B cell (primary cell): Measurements from ENCODE around the gene PTPRO.

Source experiments
- CTCF ChIP-seq: fragments of 200-600 bp; IDR thresholded peaks from one replicate; pipeline ENCODE4 v1.8.0; 2022; ENCODE audit warnings: antibody characterized with exemption, mild to moderate bottlenecking
- EZH2 ChIP-seq: IDR thresholded peaks from 2 replicates; pipeline ENCODE4 v1.6.1; 2012; ENCODE audit warnings: borderline replicate concordance, low read depth, mild to moderate bottlenecking, moderate library complexity, low read length; ENCODE audit not compliant: insufficient read depth, poor library complexity, severe bottlenecking

DNA sequence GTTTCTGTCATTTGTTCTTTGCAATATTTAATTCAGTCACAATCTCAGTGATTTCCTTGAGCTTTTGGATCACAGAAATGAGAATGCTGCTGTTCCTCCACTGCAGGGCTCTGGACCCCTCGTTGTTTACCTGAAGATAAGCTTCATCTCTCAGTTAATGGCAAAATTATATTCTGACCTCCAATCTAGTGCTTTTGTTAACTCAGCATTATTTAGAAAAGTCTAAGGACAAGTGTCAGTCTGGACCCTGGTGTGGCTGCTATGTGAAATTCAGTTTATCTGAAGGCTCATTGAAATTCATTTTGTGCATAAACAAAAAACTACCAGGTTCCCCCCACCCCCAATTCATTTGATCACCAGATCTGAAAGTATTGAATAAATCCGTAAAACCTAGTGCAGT is 84.7 kb downstream of the PTPRO start:
- TF ChIP-seq CTCF: no peak
- TF ChIP-seq EZH2: no peak
